ENCODE results near the gene AK8.

AK8 gene

GRCh38 chr9:132834343-132834742, 43.7 kb downstream of the AK8 start:
- Histone ChIP-seq H3K79me1 (ENCODE audit: low read depth, low read length) (no peaks in the 10 kb centered on the region), H2BK15ac (ENCODE audit: low read length) (no peak overlapping the region), H3K14ac (ENCODE audit: low read length) (no peak overlapping the region), H3K27ac (replicated peaks; ENCODE audit: low read length) (no peak overlapping the region), H3K18ac (ENCODE audit: low read length) (no peak overlapping the region), H2AK5ac (ENCODE audit: low read depth, low read length) (no peak overlapping the region), H3K9ac (ENCODE audit: low read depth, low read length, poor library complexity) (no peak overlapping the region), H3K36me3 (replicated peaks in 1 of 2; ENCODE audit: control insufficient read depth in 2 of 2, insufficient read depth in 2 of 2, low read length in 2 of 2) (no peaks in the 10 kb centered on the region), H4K91ac (ENCODE audit: low read depth, low read length, poor library complexity) (no peak overlapping the region), H2AFZ (ENCODE audit: low read length) (peak overlapping the region; percentile 85), H4K8ac (ENCODE audit: low read depth, low read length) (no peak overlapping the region), H2BK12ac (ENCODE audit: low read length) (no peak overlapping the region), H3K27me3 (ENCODE audit: control insufficient read depth in 3 of 3, insufficient read depth in 3 of 3, low read depth in 1 of 3, low read length in 3 of 3) (peaks cover 0 to 8% (median 0%) of the 10 kb centered on the region in 3 experiments), H3K4me2 (ENCODE audit: insufficient read depth, low read length, poor library complexity, severe bottlenecking) (no peak overlapping the region), H3K23ac (ENCODE audit: low read depth, low read length, poor library complexity) (no peak overlapping the region), H2BK5ac (ENCODE audit: low read length) (no peak overlapping the region), H3K4me1 (ENCODE audit: control insufficient read depth in 2 of 2, insufficient read depth in 1 of 2, low read depth in 1 of 2, low read length in 2 of 2) (peaks cover 15 to 17% of the 10 kb centered on the region in 2 donors), H3K9me3 (replicated peaks in 1 of 2; ENCODE audit: control insufficient read depth in 2 of 2, insufficient read depth in 1 of 2, low read depth in 1 of 2, low read length in 2 of 2) (no peaks in the 10 kb centered on the region), H2BK120ac (ENCODE audit: low read depth, low read length) (no peak overlapping the region), H3K4ac (ENCODE audit: low read length) (no peak overlapping the region), H3K4me3 (ENCODE audit: low read length in 2 of 2) (no peak overlapping the region)
- no CpG with 5 or more reads among the region's 7 CpGs for WGBS, 2 donors (ENCODE audit: extremely low coverage in 2 of 2, insufficient read length in 2 of 2, insufficient replicate concordance in 1 of 2)
- no peak for DNase-seq (ENCODE audit: low spot score)

DNA sequence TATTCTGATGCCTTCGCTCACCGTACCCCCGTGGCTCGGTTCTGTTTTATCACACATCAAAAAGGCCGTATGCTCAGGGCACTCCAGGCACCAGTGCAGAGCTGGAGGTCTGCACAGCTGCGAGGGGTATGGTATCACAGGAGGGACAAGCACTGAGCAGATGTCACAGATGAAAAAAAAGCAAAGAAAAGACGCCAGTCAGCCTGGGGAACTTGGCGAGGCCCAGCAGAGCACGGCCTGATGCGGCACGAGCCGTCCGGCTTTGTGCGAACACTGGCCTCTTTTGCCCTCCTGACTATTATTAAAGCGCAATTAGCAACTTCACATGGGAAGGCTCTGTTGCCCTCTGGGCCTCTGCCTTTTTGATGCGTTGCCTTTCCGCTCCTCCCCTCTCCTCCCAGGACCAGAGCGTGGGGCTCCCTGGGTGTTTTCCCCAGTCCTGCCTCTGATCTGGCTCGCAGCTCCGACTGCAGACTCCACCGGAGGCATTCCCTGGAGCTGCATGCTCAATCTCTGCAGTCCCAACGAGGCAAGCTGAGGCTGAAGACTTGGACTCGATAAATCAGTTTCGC, 44.4 kb downstream of the AK8 start:
- Histone ChIP-seq H3K4me1 (ENCODE audit: control insufficient read depth in 2 of 2, insufficient read depth in 1 of 2, low read depth in 1 of 2, low read length in 2 of 2) (peaks cover 15% of the 10 kb centered on the region in 2 donors), H2BK5ac (ENCODE audit: low read length) (no peak overlapping the region), H3K4ac (ENCODE audit: low read length) (no peak overlapping the region), H3K14ac (ENCODE audit: low read length) (no peak overlapping the region), H4K91ac (ENCODE audit: low read depth, low read length, poor library complexity) (no peak overlapping the region), H3K18ac (ENCODE audit: low read length) (peak overlapping the region; percentile 21), H2BK120ac (ENCODE audit: low read depth, low read length) (no peak overlapping the region), H3K9ac (ENCODE audit: low read depth, low read length, poor library complexity) (no peak overlapping the region), H3K27ac (replicated peaks; ENCODE audit: low read length) (peak overlapping the region; percentile 39), H2BK15ac (ENCODE audit: low read length) (no peak overlapping the region), H2AFZ (ENCODE audit: low read length) (peak overlapping the region; percentile 85), H2BK12ac (ENCODE audit: low read length) (no peak overlapping the region), H3K4me2 (ENCODE audit: insufficient read depth, low read length, poor library complexity, severe bottlenecking) (no peak overlapping the region), H2AK5ac (ENCODE audit: low read depth, low read length) (no peak overlapping the region), H3K9me3 (replicated peaks in 1 of 2; ENCODE audit: control insufficient read depth in 2 of 2, insufficient read depth in 1 of 2, low read depth in 1 of 2, low read length in 2 of 2) (no peaks in the 10 kb centered on the region), H3K36me3 (replicated peaks in 1 of 2; ENCODE audit: control insufficient read depth in 2 of 2, insufficient read depth in 2 of 2, low read length in 2 of 2) (no peaks in the 10 kb centered on the region), H3K4me3 (ENCODE audit: low read length in 2 of 2) (peak overlapping the region in 1 of 2 donors; percentile 25), H4K8ac (ENCODE audit: low read depth, low read length) (no peak overlapping the region), H3K23ac (ENCODE audit: low read depth, low read length, poor library complexity) (no peak overlapping the region), H3K27me3 (ENCODE audit: control insufficient read depth in 3 of 3, insufficient read depth in 3 of 3, low read depth in 1 of 3, low read length in 3 of 3) (peaks cover 0 to 8% (median 0%) of the 10 kb centered on the region in 3 experiments), H3K79me1 (ENCODE audit: low read depth, low read length) (no peaks in the 10 kb centered on the region)
- no CpG with 5 or more reads among the region's 24 CpGs for WGBS, 2 donors (ENCODE audit: extremely low coverage in 2 of 2, insufficient read length in 2 of 2, insufficient replicate concordance in 1 of 2)
- no peak for DNase-seq (ENCODE audit: low spot score)

- peaks cover 15% of the 10 kb centered on the region in 2 donors for H3K4me1 ChIP-seq (ENCODE audit: control insufficient read depth in 2 of 2, insufficient read depth in 1 of 2, low read depth in 1 of 2, low read length in 2 of 2)
- no peaks in the 10 kb centered on the region for H3K79me1 ChIP-seq (ENCODE audit: low read depth, low read length)
- no peak overlapping the region for H3K4ac ChIP-seq (ENCODE audit: low read length)
- H3K36me3 ChIP-seq (replicated peaks in 1 of 2; ENCODE audit: control insufficient read depth in 2 of 2, insufficient read depth in 2 of 2, low read length in 2 of 2), result no peaks in the 10 kb centered on the region
- H2BK120ac ChIP-seq (ENCODE audit: low read depth, low read length), result no peak overlapping the region
- no peak for DNase-seq (ENCODE audit: low spot score)
- no peaks in the 10 kb centered on the region for H3K9me3 ChIP-seq (replicated peaks in 1 of 2; ENCODE audit: control insufficient read depth in 2 of 2, insufficient read depth in 1 of 2, low read depth in 1 of 2, low read length in 2 of 2)
- H3K14ac ChIP-seq (ENCODE audit: low read length), result no peak overlapping the region
- H3K23ac ChIP-seq (ENCODE audit: low read depth, low read length, poor library complexity), result no peak overlapping the region
- no peak overlapping the region for H2AK5ac ChIP-seq (ENCODE audit: low read depth, low read length)
- no peak overlapping the region for H3K9ac ChIP-seq (ENCODE audit: low read depth, low read length, poor library complexity)
- H4K91ac ChIP-seq (ENCODE audit: low read depth, low read length, poor library complexity), result no peak overlapping the region
- peaks cover 0 to 8% (median 0%) of the 10 kb centered on the region in 3 experiments for H3K27me3 ChIP-seq (ENCODE audit: control insufficient read depth in 3 of 3, insufficient read depth in 3 of 3, low read depth in 1 of 3, low read length in 3 of 3)
- H3K4me2 ChIP-seq (ENCODE audit: insufficient read depth, low read length, poor library complexity, severe bottlenecking), result no peak overlapping the region
- no peak overlapping the region for H4K8ac ChIP-seq (ENCODE audit: low read depth, low read length)
- H3K18ac ChIP-seq (ENCODE audit: low read length), result peak overlapping the region; percentile 61
- no peak overlapping the region for H2BK15ac ChIP-seq (ENCODE audit: low read length)
- H2AFZ ChIP-seq (ENCODE audit: low read length), result no peak overlapping the region
- H3K27ac ChIP-seq (replicated peaks; ENCODE audit: low read length), result no peak overlapping the region
- no peak overlapping the region for H2BK5ac ChIP-seq (ENCODE audit: low read length)
- H3K4me3 ChIP-seq (ENCODE audit: low read length in 2 of 2), result no peak overlapping the region
- no peak overlapping the region for H2BK12ac ChIP-seq (ENCODE audit: low read length)
- WGBS, 2 donors (ENCODE audit: extremely low coverage in 2 of 2, insufficient read length in 2 of 2, insufficient replicate concordance in 1 of 2), result no CpG with 5 or more reads among the region's 9 CpGs
Measured at GRCh38 chr9:132832171-132832881, 45.8 kb downstream of the AK8 start.

GRCh38 chr9:132828201-132828770, 49.8 kb downstream of the AK8 start:
- no peaks in the 10 kb centered on the region for H3K36me3 ChIP-seq (replicated peaks in 1 of 2; ENCODE audit: control insufficient read depth in 2 of 2, insufficient read depth in 2 of 2, low read length in 2 of 2)
- DNase-seq (ENCODE audit: low spot score), result no peak
- WGBS, 2 donors (ENCODE audit: extremely low coverage in 2 of 2, insufficient read length in 2 of 2, insufficient replicate concordance in 1 of 2), result no CpG with 5 or more reads among the region's 16 CpGs
- no peak overlapping the region for H2BK120ac ChIP-seq (ENCODE audit: low read depth, low read length)
- H2BK15ac ChIP-seq (ENCODE audit: low read length), result no peak overlapping the region
- no peaks in the 10 kb centered on the region for H3K9me3 ChIP-seq (replicated peaks in 1 of 2; ENCODE audit: control insufficient read depth in 2 of 2, insufficient read depth in 1 of 2, low read depth in 1 of 2, low read length in 2 of 2)
- no peak overlapping the region for H3K4ac ChIP-seq (ENCODE audit: low read length)
- no peak overlapping the region for H3K23ac ChIP-seq (ENCODE audit: low read depth, low read length, poor library complexity)
- H3K4me3 ChIP-seq (ENCODE audit: low read length in 2 of 2), result no peak overlapping the region
- no peak overlapping the region for H3K18ac ChIP-seq (ENCODE audit: low read length)
- no peak overlapping the region for H2BK12ac ChIP-seq (ENCODE audit: low read length)
- H2AFZ ChIP-seq (ENCODE audit: low read length), result no peak overlapping the region
- no peak overlapping the region for H3K27ac ChIP-seq (replicated peaks; ENCODE audit: low read length)
- H2AK5ac ChIP-seq (ENCODE audit: low read depth, low read length), result no peak overlapping the region
- no peak overlapping the region for H4K91ac ChIP-seq (ENCODE audit: low read depth, low read length, poor library complexity)
- H3K27me3 ChIP-seq (ENCODE audit: control insufficient read depth in 3 of 3, insufficient read depth in 3 of 3, low read depth in 1 of 3, low read length in 3 of 3), result peaks cover 0 to 4% (median 0%) of the 10 kb centered on the region in 3 experiments
- no peaks in the 10 kb centered on the region for H3K79me1 ChIP-seq (ENCODE audit: low read depth, low read length)
- H3K9ac ChIP-seq (ENCODE audit: low read depth, low read length, poor library complexity), result no peak overlapping the region
- H3K4me2 ChIP-seq (ENCODE audit: insufficient read depth, low read length, poor library complexity, severe bottlenecking), result no peak overlapping the region
- no peak overlapping the region for H2BK5ac ChIP-seq (ENCODE audit: low read length)
- H4K8ac ChIP-seq (ENCODE audit: low read depth, low read length), result no peak overlapping the region
- H3K4me1 ChIP-seq (ENCODE audit: control insufficient read depth in 2 of 2, insufficient read depth in 1 of 2, low read depth in 1 of 2, low read length in 2 of 2), result peaks cover 7 to 8% of the 10 kb centered on the region in 2 donors
- no peak overlapping the region for H3K14ac ChIP-seq (ENCODE audit: low read length)

All from neuronal stem cell (in vitro differentiated cells).